ENCODE measurements around the gene TADA1. TPM values are rescaled to one million over a fixed set of nuclear protein-coding genes. Genes with fewer than 3 reads are reported as not detected.

The TADA1 gene
- total and polyA plus RNA-seq, 12 donors, result 5.8 to 23.1 (median 13.1) TPM

DNA sequence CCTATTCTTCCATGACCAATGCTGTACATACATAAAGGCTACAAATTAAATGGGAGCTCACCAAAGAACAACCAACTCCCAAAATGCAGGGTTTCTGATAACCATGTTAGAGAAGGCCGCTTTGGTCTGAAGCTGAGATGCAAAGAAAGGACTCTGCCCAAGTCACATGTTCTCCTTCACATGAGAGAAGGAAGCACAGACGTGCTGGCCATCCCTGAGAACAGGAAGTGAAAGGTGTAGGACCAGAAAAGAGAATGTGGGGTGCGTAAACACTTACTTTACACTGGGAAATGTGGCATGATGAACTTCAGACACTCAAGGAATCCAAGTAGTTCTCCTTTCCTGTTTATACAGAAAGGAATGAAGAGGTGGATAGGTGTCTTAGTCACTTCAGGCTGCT, 31.7 kb upstream of the TADA1 start:
- 51 to 75% (median 68%) methylated on average over 3 of the region's 3 CpGs for WGBS, 4 donors
- Histone ChIP-seq H3K27ac (no peak overlapping the region), H3K9me3 (replicated peaks in 1 of 3) (peaks cover 0 to 7% (median 0%) of the 10 kb centered on the region in 3 donors), H3K27me3 (no peaks in the 10 kb centered on the region), H3K4me3 (no peak overlapping the region), H3K36me3 (replicated peaks in 1 of 2) (no peaks in the 10 kb centered on the region), H3K4me1 (replicated peaks in 1 of 2) (no peaks in the 10 kb centered on the region)
- TF ChIP-seq CTCF (IDR thresholded peaks at IDR 0.05) (no peak), POLR2A (IDR thresholded peaks at IDR 0.05) (no peak)
- intact Hi-C loops (cut with DNase I), result loop anchor here in 1 of 2 donors (5.0 kb wide), 1 partner anchor 155 kb away; no protein-coding TSS in a partner anchor
- no peak for DNase-seq

- H3K4me3 ChIP-seq, result no peak overlapping the region
- no peaks in the 10 kb centered on the region for H3K36me3 ChIP-seq (replicated peaks in 1 of 2)
- peaks cover 0 to 7% (median 0%) of the 10 kb centered on the region in 3 donors for H3K9me3 ChIP-seq (replicated peaks in 1 of 3)
- 81 to 82% (median 82%) methylated on average over 4 of the region's 4 CpGs for WGBS, 4 donors
- no peak overlapping the region for H3K27ac ChIP-seq
- intact Hi-C loops (cut with DNase I), result loop anchor here in 1 of 2 donors (5.0 kb wide), 1 partner anchor 155 kb away; no protein-coding TSS in a partner anchor
- no peak for DNase-seq
- no peaks in the 10 kb centered on the region for H3K27me3 ChIP-seq
- TF ChIP-seq POLR2A (IDR thresholded peaks at IDR 0.05) (no peak), CTCF (IDR thresholded peaks at IDR 0.05) (no peak)
- no peaks in the 10 kb centered on the region for H3K4me1 ChIP-seq (replicated peaks in 1 of 2)
Measured at GRCh38 chr1:166907051-166907450, 31.0 kb upstream of the TADA1 start.

- Histone ChIP-seq H3K36me3 (replicated peaks in 1 of 2) (no peaks in the 10 kb centered on the region), H3K4me3 (no peak overlapping the region), H3K4me1 (replicated peaks in 1 of 2) (no peaks in the 10 kb centered on the region), H3K27me3 (no peaks in the 10 kb centered on the region), H3K27ac (no peak overlapping the region), H3K9me3 (replicated peaks in 1 of 3) (peaks cover 0 to 7% (median 0%) of the 10 kb centered on the region in 3 donors)
- WGBS, 4 donors, result 73 to 82% (median 79%) methylated on average over 3 of the region's 3 CpGs
- no peak for TF ChIP-seq CTCF (IDR thresholded peaks at IDR 0.05)
- no peak for TF ChIP-seq POLR2A (IDR thresholded peaks at IDR 0.05)
- intact Hi-C loops (cut with DNase I), result loop anchor here in 1 of 2 donors (5.0 kb wide), 1 partner anchor 156 kb away; no protein-coding TSS in a partner anchor
- DNase-seq, result no peak
Measured at GRCh38 chr1:166906647-166907046, 30.6 kb upstream of the TADA1 start.

DNA sequence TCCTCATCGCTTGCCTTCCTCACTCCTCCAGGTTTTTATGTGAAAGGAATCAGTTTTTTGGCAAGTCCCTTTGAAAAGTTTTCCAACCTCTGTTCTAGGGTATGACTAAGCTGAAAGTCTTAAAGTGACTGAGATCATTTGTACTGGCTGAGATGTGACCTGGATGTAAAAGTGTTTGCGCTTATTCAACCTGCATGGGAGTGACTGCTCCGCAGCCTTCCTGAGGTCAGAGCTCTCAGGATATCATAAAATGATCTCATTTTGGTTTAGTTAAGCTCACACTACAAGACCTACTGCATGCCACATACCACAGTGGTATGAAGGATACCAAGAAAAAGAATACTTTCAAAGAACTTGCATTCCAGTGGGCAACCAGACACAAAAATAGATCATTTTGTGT, 29.8 kb upstream of the TADA1 start:
- WGBS, 4 donors, result 85 to 91% (median 88%) methylated on average over 3 of the region's 3 CpGs
- no peak overlapping the region for H3K4me3 ChIP-seq
- H3K4me1 ChIP-seq (replicated peaks in 1 of 2), result no peaks in the 10 kb centered on the region
- no peaks in the 10 kb centered on the region for H3K36me3 ChIP-seq (replicated peaks in 1 of 2)
- no peaks in the 10 kb centered on the region for H3K9me3 ChIP-seq (replicated peaks in 1 of 3)
- DNase-seq, result no peak
- no peaks in the 10 kb centered on the region for H3K27me3 ChIP-seq
- no peak for TF ChIP-seq POLR2A (IDR thresholded peaks at IDR 0.05)
- no peak for TF ChIP-seq CTCF (IDR thresholded peaks at IDR 0.05)
- intact Hi-C loops (cut with DNase I), result loop anchor here in 1 of 2 donors (5.0 kb wide), 1 partner anchor 156 kb away; no protein-coding TSS in a partner anchor
- H3K27ac ChIP-seq, result no peak overlapping the region
